Epithelial cell of proximal tubule (primary cell): ENCODE measurements around the gene COL23A1. TPM values are rescaled to one million over a fixed set of nuclear protein-coding genes. Genes with fewer than 3 reads are reported as not detected.

ENCODE experiments used
- DNase-seq: peaks from one replicate; pipeline ENCODE4 v3.0.0-alpha.2; 2011; ENCODE audit warnings: low read depth
- H3K4me3 ChIP-seq: 2 replicates; pipeline ENCODE4 v1.5.1; 2011; ENCODE audit warnings: low read depth, mild to moderate bottlenecking, low read length
- CTCF ChIP-seq: conservative IDR thresholded peaks from 2 replicates; pipeline ENCODE4 v1.5.1; 2012; ENCODE audit warnings: low read depth, mild to moderate bottlenecking, low read length
- total RNA-seq: library from RNA; depleted of rRNA; stranded (reverse); fragments of >200 nt; gene quantifications from 2 replicates; pipeline ENCODE4 v1.2.3, GENCODE V29; 2015

The COL23A1 gene
- total RNA-seq, 1 donor from 2014 or later, result not detected

GRCh38 chr5:178222292-178222691 is 367.9 kb downstream of the COL23A1 start:
- no peak for DNase-seq
- no peak for TF ChIP-seq CTCF
- no peak overlapping the region for H3K4me3 ChIP-seq

GRCh38 chr5:178221853-178222252 is 368.3 kb downstream of the COL23A1 start:
- no peak for DNase-seq
- TF ChIP-seq CTCF, result no peak
- no peak overlapping the region for H3K4me3 ChIP-seq

- no peak overlapping the region for H3K4me3 ChIP-seq
- DNase-seq, result no peak
- no peak for TF ChIP-seq CTCF
Measured at GRCh38 chr5:178221282-178221681, 368.9 kb downstream of the COL23A1 start.

- no peak for DNase-seq
- no peak for TF ChIP-seq CTCF
- no peak overlapping the region for H3K4me3 ChIP-seq
Measured at GRCh38 chr5:178218827-178219226, 371.4 kb downstream of the COL23A1 start.

GRCh38 chr5:178218237-178218776 is 371.9 kb downstream of the COL23A1 start:
- no peak for DNase-seq
- TF ChIP-seq CTCF, result no peak
- no peak overlapping the region for H3K4me3 ChIP-seq

GRCh38 chr5:178216779-178217178 is 373.4 kb downstream of the COL23A1 start:
- no peak for DNase-seq
- H3K4me3 ChIP-seq, result no peak overlapping the region
- no peak for TF ChIP-seq CTCF

GRCh38 chr5:178216088-178216534 is 374.1 kb downstream of the COL23A1 start:
- no peak for TF ChIP-seq CTCF
- no peak overlapping the region for H3K4me3 ChIP-seq
- no peak for DNase-seq
